WTC11 (cell line): Measurements from ENCODE around the gene FOXJ3. TPM values are rescaled to one million over a fixed set of nuclear protein-coding genes. Genes with fewer than 3 reads are reported as not detected.

Experiments
- ATAC-seq: fragments of 200-7000 bp; cut with Tn5 transposase; 2 replicates; pipeline ENCODE4 v1.10.0; 2021; ENCODE audit warnings: mild to moderate bottlenecking, moderate library complexity
- CTCF ChIA-PET: fragments of 300-600 bp; sonication (Branson Sonifier 250); formaldehyde crosslinking; loops from one replicate; lab custom pipeline; 2021; ENCODE audit warnings: antibody characterized with exemption; lab: Charles Lee
- POLR2A ChIA-PET: fragments of 350-600 bp; sonication (Branson Sonifier 250); formaldehyde crosslinking; loops from one replicate; lab custom pipeline; 2021; ENCODE audit warnings: antibody characterized with exemption; lab: Charles Lee
- DNase-seq: peaks from one replicate; pipeline ENCODE4 v3.0.0; 2021; ENCODE audit warnings: low spot score
- H3K27ac Mint-ChIP-seq: 2 replicates; pipeline ENCODE4 v1.8.0; 2021; ENCODE audit warnings: mixed read lengths
- H3K27me3 Mint-ChIP-seq: 2 replicates; pipeline ENCODE4 v1.8.0; 2021; ENCODE audit warnings: low read depth, mild to moderate bottlenecking, moderate library complexity, mixed read lengths
- H3K36me3 Mint-ChIP-seq: 2 replicates; pipeline ENCODE4 v1.8.0; 2021; ENCODE audit warnings: mixed read lengths
- H3K4me1 Mint-ChIP-seq: 2 replicates; pipeline ENCODE4 v1.8.0; 2022; ENCODE audit warnings: mixed read lengths
- H3K4me3 Mint-ChIP-seq: 2 replicates; pipeline ENCODE4 v1.8.0; 2021; ENCODE audit warnings: mild to moderate bottlenecking, moderate library complexity, mixed read lengths
- H3K9me3 Mint-ChIP-seq: 2 replicates; pipeline ENCODE4 v1.8.0; 2021; ENCODE audit warnings: mixed read lengths
- NFE2L1 ChIP-seq: sonication (generic); formaldehyde crosslinking; IDR thresholded peaks from 2 replicates; pipeline ENCODE4 v1.8.1; 2023; ENCODE audit warnings: missing genetic modification reagents
- NR2C2 ChIP-seq: sonication (generic); formaldehyde crosslinking; IDR thresholded peaks from 2 replicates; pipeline ENCODE4 v1.8.0; 2022; ENCODE audit warnings: mild to moderate bottlenecking, missing genetic modification reagents
- PRRX2 ChIP-seq: fragments of 250-450 bp; sonication (Bioruptor Pico); IDR thresholded peaks from 2 replicates; pipeline ENCODE4 v1.8.0; 2021; ENCODE audit warnings: mild to moderate bottlenecking
- RORB ChIP-seq: fragments of 250-450 bp; sonication (Bioruptor Pico); IDR thresholded peaks from 2 replicates; pipeline ENCODE4 v1.9.0; 2021; ENCODE audit warnings: mild to moderate bottlenecking
- TEAD4 ChIP-seq: sonication (generic); formaldehyde crosslinking; IDR thresholded peaks from 2 replicates; pipeline ENCODE4 v1.8.0; 2022; ENCODE audit warnings: mild to moderate bottlenecking, missing genetic modification reagents
- ZNF416 ChIP-seq: fragments of 250-450 bp; sonication (Bioruptor Pico); IDR thresholded peaks from 2 replicates; pipeline ENCODE4 v1.9.0; 2021; ENCODE audit warnings: mild to moderate bottlenecking, inconsistent platforms
- total RNA-seq: library from RNA; stranded (reverse); gene quantifications from 3 replicates; pipeline ENCODE4 v1.2.3, GENCODE V29; 2021
- TF ChIP-seq, protein P1 (sequence below): sonication (generic); formaldehyde crosslinking; IDR thresholded peaks from 2 replicates; pipeline ENCODE4 v1.8.0; 2022; ENCODE audit warnings: missing genetic modification reagents
- TF ChIP-seq, protein P2 (sequence below): sonication (generic); formaldehyde crosslinking; IDR thresholded peaks from 2 replicates; pipeline ENCODE4 v1.8.1; 2023; ENCODE audit warnings: mild to moderate bottlenecking, missing genetic modification reagents, moderate library complexity
- TF ChIP-seq, protein P3 (sequence below): sonication (generic); formaldehyde crosslinking; conservative IDR thresholded peaks from 2 replicates; pipeline ENCODE4 v1.8.1; 2022; ENCODE audit warnings: mild to moderate bottlenecking, missing genetic modification reagents
- TF ChIP-seq, protein P4 (sequence below): fragments of 250-450 bp; sonication (Bioruptor Pico); IDR thresholded peaks from 2 replicates; pipeline ENCODE4 v1.9.0; 2021; ENCODE audit warnings: moderate library complexity, mild to moderate bottlenecking, inconsistent platforms, borderline replicate concordance

The FOXJ3 gene
- total RNA-seq, 1 experiment from 2014 or later, result 43.3 TPM

DNA sequence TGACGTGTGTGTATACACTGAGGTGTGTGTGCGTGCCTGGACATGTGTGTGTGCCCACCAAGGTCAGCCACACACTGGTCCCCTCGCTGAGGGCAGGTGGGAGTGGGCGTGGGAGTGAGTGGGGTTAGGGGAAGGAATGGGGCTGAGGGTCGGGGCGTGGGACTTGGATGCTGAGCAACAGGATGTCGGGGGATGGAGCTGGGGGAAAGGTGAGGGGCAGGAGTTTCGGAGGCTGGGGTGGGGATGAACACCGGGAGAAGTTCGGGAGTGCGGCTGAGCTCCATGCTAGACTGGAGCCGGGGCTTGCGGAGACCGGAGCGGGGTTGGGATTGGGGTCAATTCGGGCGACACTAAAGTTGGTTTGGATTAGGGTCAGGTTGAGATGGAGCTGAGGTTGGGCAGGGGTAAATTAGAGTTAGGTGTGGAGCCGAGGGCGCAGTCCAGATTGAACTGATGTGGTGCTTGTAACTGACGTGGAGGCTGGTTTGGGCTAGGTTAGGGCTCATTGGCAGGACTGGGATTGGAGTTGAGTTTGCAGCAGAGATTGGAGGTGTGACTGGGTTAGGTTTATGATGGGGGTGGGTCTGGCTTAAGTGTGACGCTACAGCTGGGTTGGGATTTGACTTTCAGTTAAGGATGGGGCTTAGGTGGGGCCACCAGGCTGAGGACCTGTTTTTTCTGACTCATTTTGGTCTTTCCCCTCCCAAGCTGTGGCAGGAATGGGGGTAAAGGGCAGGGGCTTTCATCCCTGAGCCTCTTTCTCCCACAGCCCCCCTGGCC, 167.2 kb downstream of the FOXJ3 start:
- ChIA-PET CTCF (interaction anchor here (0.8 to 1.1 kb wide), 3 partner anchors 10 to 655 kb away, joined by 3 to 5 read pairs (median 3); no protein-coding TSS in a partner anchor), POLR2A (no interaction called here)
- Mint-ChIP-seq H3K27ac (no peak overlapping the region), H3K9me3 (peaks cover 10% of the 10 kb centered on the region), H3K27me3 (no peaks in the 10 kb centered on the region), H3K4me1 (peaks cover 12% of the 10 kb centered on the region), H3K4me3 (no peak overlapping the region), H3K36me3 (no peaks in the 10 kb centered on the region)
- DNase-seq, result no peak
- TF ChIP-seq RORB (CRISPR knock-in tag) (no peak), NFE2L1 (CRISPR knock-in tag) (no peak), NR2C2 (no peak)
- TF ChIP-seq, protein P1, sequence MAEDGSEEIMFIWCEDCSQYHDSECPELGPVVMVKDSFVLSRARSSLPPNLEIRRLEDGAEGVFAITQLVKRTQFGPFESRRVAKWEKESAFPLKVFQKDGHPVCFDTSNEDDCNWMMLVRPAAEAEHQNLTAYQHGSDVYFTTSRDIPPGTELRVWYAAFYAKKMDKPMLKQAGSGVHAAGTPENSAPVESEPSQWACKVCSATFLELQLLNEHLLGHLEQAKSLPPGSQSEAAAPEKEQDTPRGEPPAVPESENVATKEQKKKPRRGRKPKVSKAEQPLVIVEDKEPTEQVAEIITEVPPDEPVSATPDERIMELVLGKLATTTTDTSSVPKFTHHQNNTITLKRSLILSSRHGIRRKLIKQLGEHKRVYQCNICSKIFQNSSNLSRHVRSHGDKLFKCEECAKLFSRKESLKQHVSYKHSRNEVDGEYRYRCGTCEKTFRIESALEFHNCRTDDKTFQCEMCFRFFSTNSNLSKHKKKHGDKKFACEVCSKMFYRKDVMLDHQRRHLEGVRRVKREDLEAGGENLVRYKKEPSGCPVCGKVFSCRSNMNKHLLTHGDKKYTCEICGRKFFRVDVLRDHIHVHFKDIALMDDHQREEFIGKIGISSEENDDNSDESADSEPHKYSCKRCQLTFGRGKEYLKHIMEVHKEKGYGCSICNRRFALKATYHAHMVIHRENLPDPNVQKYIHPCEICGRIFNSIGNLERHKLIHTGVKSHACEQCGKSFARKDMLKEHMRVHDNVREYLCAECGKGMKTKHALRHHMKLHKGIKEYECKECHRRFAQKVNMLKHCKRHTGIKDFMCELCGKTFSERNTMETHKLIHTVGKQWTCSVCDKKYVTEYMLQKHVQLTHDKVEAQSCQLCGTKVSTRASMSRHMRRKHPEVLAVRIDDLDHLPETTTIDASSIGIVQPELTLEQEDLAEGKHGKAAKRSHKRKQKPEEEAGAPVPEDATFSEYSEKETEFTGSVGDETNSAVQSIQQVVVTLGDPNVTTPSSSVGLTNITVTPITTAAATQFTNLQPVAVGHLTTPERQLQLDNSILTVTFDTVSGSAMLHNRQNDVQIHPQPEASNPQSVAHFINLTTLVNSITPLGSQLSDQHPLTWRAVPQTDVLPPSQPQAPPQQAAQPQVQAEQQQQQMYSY (CRISPR knock-in tag), result peak; percentile 66
- ATAC-seq, result no peak

DNA sequence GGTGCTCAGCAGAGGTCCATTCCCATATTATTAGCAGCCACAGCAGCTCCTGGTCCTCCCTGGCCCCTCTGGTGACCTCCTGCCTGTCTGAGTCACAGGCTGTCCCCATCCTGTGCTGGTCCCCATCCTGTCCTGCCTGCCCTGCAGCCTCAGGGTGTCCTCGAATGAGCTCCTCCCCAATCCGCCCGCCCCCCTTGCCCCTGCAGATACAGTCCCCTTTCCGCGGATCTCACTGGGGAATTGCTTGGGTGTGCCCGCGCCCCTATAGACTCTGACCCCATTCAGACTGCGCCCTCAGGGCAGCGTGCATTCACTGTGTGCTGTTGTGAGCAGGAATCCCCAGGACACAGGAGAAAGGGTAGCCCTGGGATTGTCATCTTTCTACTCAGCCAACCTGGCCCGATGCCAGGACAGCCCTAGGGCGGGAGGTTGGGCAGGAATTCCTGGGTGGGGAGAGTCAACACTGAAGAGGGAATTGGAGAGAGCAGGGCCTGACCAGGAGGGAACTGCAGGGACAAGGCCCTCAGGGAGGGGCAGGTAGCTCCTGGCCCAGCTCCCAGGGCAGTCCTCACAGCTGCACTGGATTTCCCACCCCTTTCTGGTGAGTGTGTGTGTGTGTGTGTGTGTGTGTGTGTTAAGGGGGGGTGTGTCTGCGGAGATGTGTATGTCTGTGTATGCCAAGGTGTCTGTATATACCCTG, 169.4 kb downstream of the FOXJ3 start:
- ChIA-PET CTCF (interaction anchor here (0.6 to 5.2 kb wide), 2 partner anchors 8 to 598 kb away, joined by 3 to 38 read pairs; no protein-coding TSS in a partner anchor), POLR2A (no interaction called here)

DNA sequence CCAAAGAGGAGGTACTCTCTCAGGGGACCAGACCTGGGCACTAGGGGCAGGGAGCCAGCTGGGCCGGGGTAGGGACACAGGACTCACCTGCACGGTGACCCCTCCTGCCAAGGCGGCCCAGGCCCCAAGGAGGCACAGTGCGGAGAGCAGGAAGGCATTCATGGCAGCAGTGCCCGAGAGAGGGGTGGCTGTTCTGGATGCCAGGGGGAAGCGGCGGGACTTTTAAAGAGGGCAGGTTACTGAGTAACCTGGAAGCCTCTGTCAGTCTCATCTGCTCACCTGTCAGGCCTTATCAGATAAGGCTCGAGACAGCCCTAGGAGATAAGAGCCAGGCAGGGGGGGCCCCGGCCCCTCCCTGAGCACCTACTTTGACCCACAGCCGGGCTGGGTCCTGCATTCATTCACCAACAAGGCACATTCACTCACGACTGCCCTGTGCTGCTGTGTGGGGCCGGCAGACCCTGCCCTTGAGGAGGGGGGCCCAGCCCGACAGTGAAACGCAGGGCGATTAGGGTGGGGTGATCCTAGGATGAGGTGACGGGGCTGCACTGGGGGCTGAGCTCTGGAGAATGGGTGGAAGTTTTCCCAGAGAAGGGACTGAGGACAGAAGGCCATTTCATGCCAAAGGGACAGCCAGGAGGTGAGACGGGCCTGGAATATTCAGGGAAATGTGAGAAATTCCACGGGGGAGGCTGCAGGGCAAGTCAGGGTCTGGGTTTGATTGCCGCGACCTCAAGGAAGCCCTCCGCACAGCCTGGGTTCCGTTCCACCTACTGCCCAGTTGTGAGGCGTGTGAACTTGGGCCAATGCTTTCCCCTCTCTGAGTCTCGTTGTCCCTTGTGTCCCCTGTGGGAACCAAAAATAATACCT, 170.2 kb downstream of the FOXJ3 start, which contains the start of gene GUCA2A:
TSS of gene GUCA2A (minus strand) at position 195 of the 870 bp plus-strand sequence. CDS start at position 162, 33 bp downstream.
- H3K4me1 Mint-ChIP-seq, result peaks cover 10% of the 10 kb centered on the region
- ChIA-PET POLR2A (no interaction called here), CTCF (interaction anchor here (0.6 to 5.2 kb wide), 2 partner anchors 9 to 599 kb away, joined by 3 to 38 read pairs; no protein-coding TSS in a partner anchor)
- TF ChIP-seq, protein P2, sequence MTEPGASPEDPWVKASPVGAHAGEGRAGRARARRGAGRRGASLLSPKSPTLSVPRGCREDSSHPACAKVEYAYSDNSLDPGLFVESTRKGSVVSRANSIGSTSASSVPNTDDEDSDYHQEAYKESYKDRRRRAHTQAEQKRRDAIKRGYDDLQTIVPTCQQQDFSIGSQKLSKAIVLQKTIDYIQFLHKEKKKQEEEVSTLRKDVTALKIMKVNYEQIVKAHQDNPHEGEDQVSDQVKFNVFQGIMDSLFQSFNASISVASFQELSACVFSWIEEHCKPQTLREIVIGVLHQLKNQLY (CRISPR knock-in tag), result no peak
- TF ChIP-seq, protein P3, sequence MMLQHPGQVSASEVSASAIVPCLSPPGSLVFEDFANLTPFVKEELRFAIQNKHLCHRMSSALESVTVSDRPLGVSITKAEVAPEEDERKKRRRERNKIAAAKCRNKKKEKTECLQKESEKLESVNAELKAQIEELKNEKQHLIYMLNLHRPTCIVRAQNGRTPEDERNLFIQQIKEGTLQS (CRISPR knock-in tag), result no peak
- TF ChIP-seq ZNF416 (CRISPR knock-in tag) (no peak), TEAD4 (CRISPR knock-in tag) (no peak), PRRX2 (CRISPR knock-in tag) (no peak)
- H3K27ac Mint-ChIP-seq, result no peak within 1 kb of the TSS
- no peak for ATAC-seq
- peaks cover 14% of the 10 kb centered on the region for H3K9me3 Mint-ChIP-seq
- DNase-seq, result no peak
- no peaks in the 10 kb centered on the region; the same call in 1 of the 2 replicates for H3K27me3 Mint-ChIP-seq
- no peak within 1 kb of the TSS for H3K4me3 Mint-ChIP-seq
- no peaks in the 10 kb centered on the region for H3K36me3 Mint-ChIP-seq

More for the DNA sequence above, 169.4 kb downstream of the FOXJ3 start:
- DNase-seq (no peak), ATAC-seq (peak; percentile 51)
- H3K36me3 Mint-ChIP-seq, result no peaks in the 10 kb centered on the region
- TF ChIP-seq, protein P4, sequence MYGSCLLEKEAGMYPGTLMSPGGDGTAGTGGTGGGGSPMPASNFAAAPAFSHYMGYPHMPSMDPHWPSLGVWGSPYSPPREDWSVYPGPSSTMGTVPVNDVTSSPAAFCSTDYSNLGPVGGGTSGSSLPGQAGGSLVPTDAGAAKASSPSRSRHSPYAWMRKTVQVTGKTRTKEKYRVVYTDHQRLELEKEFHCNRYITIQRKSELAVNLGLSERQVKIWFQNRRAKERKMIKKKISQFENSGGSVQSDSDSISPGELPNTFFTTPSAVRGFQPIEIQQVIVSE, result no peak
- H3K27ac Mint-ChIP-seq, result no peak overlapping the region
- no peak overlapping the region for H3K4me3 Mint-ChIP-seq
- H3K27me3 Mint-ChIP-seq, result no peaks in the 10 kb centered on the region; the same call in 1 of the 2 replicates
- peaks cover 10% of the 10 kb centered on the region for H3K4me1 Mint-ChIP-seq
- H3K9me3 Mint-ChIP-seq, result peaks cover 13% of the 10 kb centered on the region
